Measurements from ENCODE around the gene AFF3. TPM values are rescaled to one million over a fixed set of nuclear protein-coding genes. Genes with fewer than 3 reads are reported as not detected.
A peak's percentile ranks its signal among the peaks of the same experiment; 100 is the strongest.

Gene AFF3
- total and polyA plus RNA-seq, 2 of the 13 experiments (the other 11 are each of a cell fraction or from before 2014, with no cell fraction given): not detected

GRCh38 chr2:99831772-99832171 lies 310.6 kb downstream of the AFF3 start:
- CTCF ChIA-PET (ENCODE audit: low intra/inter-chr PET ratio, low total read pairs): no interaction called here
- no peak for TF ChIP-seq NR1H2 (CRISPR knock-in tag; IDR thresholded peaks at IDR 0.05; ENCODE audit: borderline replicate concordance, low read depth)
- no peak for TF ChIP-seq SMAD9 (CRISPR knock-in tag; IDR thresholded peaks at IDR 0.05)
- TF ChIP-seq LCORL (IDR thresholded peaks at IDR 0.05): no peak
- no peak for TF ChIP-seq LCORL (CRISPR knock-in tag; IDR thresholded peaks at IDR 0.05)
- TF ChIP-seq PITX1 (CRISPR knock-in tag; IDR thresholded peaks at IDR 0.05): peak; percentile 59; the same call in 1 of the 2 replicates
- no peak for TF ChIP-seq SOX13 (IDR thresholded peaks at IDR 0.05)
- 0 out of 4 replicates have a peak, but pooled peaks of 1 of the 2 experiments have one; percentile 5 for TF ChIP-seq SOX13 (CRISPR knock-in tag; conservative IDR thresholded peaks at IDR 0.05 in 1 of 2, IDR thresholded peaks at IDR 0.05 in 1 of 2)
- TF ChIP-seq ARID5B (CRISPR knock-in tag; IDR thresholded peaks at IDR 0.05): 0 out of 2 replicates have a peak, but pooled peaks have one; percentile 13
- TF ChIP-seq ZNF710 (CRISPR knock-in tag; IDR thresholded peaks at IDR 0.05; ENCODE audit: borderline replicate concordance): no peak
- no peak for TF ChIP-seq GMEB2 (CRISPR knock-in tag; IDR thresholded peaks at IDR 0.05; ENCODE audit: low read depth)
- TF ChIP-seq MTF1 (CRISPR knock-in tag; IDR thresholded peaks at IDR 0.05): no peak
- TF ChIP-seq RFXANK (CRISPR knock-in tag; IDR thresholded peaks at IDR 0.05): no peak
- no peak for TF ChIP-seq NFYC (CRISPR knock-in tag; IDR thresholded peaks at IDR 0.05)
- TF ChIP-seq TGIF2 (CRISPR knock-in tag; IDR thresholded peaks at IDR 0.05): no peak
- no peak for TF ChIP-seq GTF3A (CRISPR knock-in tag; conservative IDR thresholded peaks at IDR 0.05)
- no peak for TF ChIP-seq ELF1 (CRISPR knock-in tag; IDR thresholded peaks at IDR 0.05)
- TF ChIP-seq ZNF441 (CRISPR knock-in tag; IDR thresholded peaks at IDR 0.05; ENCODE audit: borderline replicate concordance): no peak
- TF ChIP-seq GATAD2A (CRISPR knock-in tag; IDR thresholded peaks at IDR 0.05): 0 out of 2 replicates have a peak, but pooled peaks have one; percentile 17
- no peak for TF ChIP-seq ZNF460 (CRISPR knock-in tag; IDR thresholded peaks at IDR 0.05; ENCODE audit: borderline replicate concordance)
- no peak for TF ChIP-seq NFKBIZ (CRISPR knock-in tag; IDR thresholded peaks at IDR 0.05)
- no peak for TF ChIP-seq GZF1 (CRISPR knock-in tag; IDR thresholded peaks at IDR 0.05)

More at GRCh38 chr2:99831772-99832171, 310.6 kb downstream of the AFF3 start:
- DNase-seq (ENCODE audit: low spot score): peak; percentile 35
- Histone ChIP-seq H4K20me1 (ENCODE audit: insufficient read depth, low read length) (no peaks in the 10 kb centered on the region), H3K4me2 (ENCODE audit: low read depth, low read length) (no peak overlapping the region), H3K36me3 (replicated peaks in 1 of 2; ENCODE audit: control insufficient read depth in 1 of 2, insufficient read depth in 2 of 2, low read length in 2 of 2) (no peaks in the 10 kb centered on the region), H3K4me3 (replicated peaks in 1 of 3; ENCODE audit: insufficient read depth in 1 of 3, low read depth in 2 of 3, low read length in 3 of 3) (no peak overlapping the region), H3K79me2 (ENCODE audit: insufficient read depth, low read length) (no peaks in the 10 kb centered on the region), H3K27ac (ENCODE audit: extremely low read length, insufficient read depth, low read length) (no peak overlapping the region), H2AFZ (ENCODE audit: low read length) (no peak overlapping the region), H3K4me1 (ENCODE audit: insufficient read depth, low read length) (peaks cover 17% of the 10 kb centered on the region; the same call in 1 of the 2 replicates), H3K9ac (ENCODE audit: insufficient read depth, low read depth, low read length) (no peak overlapping the region), H3K9me3 (ENCODE audit: low read length) (no peaks in the 10 kb centered on the region), H3K27me3 (ENCODE audit: control insufficient read depth in 1 of 2, insufficient read depth in 2 of 2, low read length in 2 of 2) (peaks cover 0 to 7% of the 10 kb centered on the region in 2 experiments; a peak in 2 of 5 replicates)
- peak; percentile 71 for FAIRE-seq
- intact Hi-C loops (cut with micrococcal nuclease; ENCODE audit: unreplicated experiment) (no loop called here), in situ Hi-C loops (cut with HindIII; ENCODE audit: extremely low pct_ligation_motif_present, low pct_unique_long_range_greater_than_20kb) (no loop called here)
- POLR2A ChIA-PET: no interaction called here
- ATAC-seq: peak; percentile 75
- BruUV-seq (replicated peaks): no TSS peak
- 28% methylated on average over 7 of the region's 7 CpGs for whole genome bisulfite sequencing (ENCODE audit: low lambda C conversion rate)

All from HepG2 (cell line).